Measurements from ENCODE around the gene ABCA2. TPM values are rescaled to one million over a fixed set of nuclear protein-coding genes. Genes with fewer than 3 reads are reported as not detected.

The ABCA2 gene
- total RNA-seq, 2 donors from 2014 or later, result 28.7 to 29.6 TPM

- ATAC-seq, result no peak
- no peak for TF ChIP-seq POLR2A (IDR thresholded peaks at IDR 0.05)
- TF ChIP-seq, protein P1, sequence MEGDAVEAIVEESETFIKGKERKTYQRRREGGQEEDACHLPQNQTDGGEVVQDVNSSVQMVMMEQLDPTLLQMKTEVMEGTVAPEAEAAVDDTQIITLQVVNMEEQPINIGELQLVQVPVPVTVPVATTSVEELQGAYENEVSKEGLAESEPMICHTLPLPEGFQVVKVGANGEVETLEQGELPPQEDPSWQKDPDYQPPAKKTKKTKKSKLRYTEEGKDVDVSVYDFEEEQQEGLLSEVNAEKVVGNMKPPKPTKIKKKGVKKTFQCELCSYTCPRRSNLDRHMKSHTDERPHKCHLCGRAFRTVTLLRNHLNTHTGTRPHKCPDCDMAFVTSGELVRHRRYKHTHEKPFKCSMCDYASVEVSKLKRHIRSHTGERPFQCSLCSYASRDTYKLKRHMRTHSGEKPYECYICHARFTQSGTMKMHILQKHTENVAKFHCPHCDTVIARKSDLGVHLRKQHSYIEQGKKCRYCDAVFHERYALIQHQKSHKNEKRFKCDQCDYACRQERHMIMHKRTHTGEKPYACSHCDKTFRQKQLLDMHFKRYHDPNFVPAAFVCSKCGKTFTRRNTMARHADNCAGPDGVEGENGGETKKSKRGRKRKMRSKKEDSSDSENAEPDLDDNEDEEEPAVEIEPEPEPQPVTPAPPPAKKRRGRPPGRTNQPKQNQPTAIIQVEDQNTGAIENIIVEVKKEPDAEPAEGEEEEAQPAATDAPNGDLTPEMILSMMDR (IDR thresholded peaks at IDR 0.05), result no peak
- intact Hi-C loops (cut with DNase I), result no loop called here
- Histone ChIP-seq H3K36me3 (replicated peaks in 1 of 2; ENCODE audit: insufficient read depth in 1 of 2, low read depth in 2 of 2) (peaks cover 0 to 2% of the 10 kb centered on the region in 2 donors), H3K4me1 (no peaks in the 10 kb centered on the region), H3K27me3 (no peaks in the 10 kb centered on the region), H3K27ac (no peak overlapping the region), H3K9me3 (no peaks in the 10 kb centered on the region), H3K4me3 (no peak overlapping the region)
- DNase-seq, result no peak
- WGBS, 2 donors, result 90% methylated on average over 10 of the region's 16 CpGs; no CpG with 5 or more reads in 1 of the 2 donors
Measured at GRCh38 chr9:137016436-137016835, 11.6 kb downstream of the ABCA2 start.

GRCh38 chr9:137015976-137016375 lies 12.1 kb downstream of the ABCA2 start:
- H3K27ac ChIP-seq, result no peak overlapping the region
- ATAC-seq, result no peak
- H3K4me1 ChIP-seq, result no peaks in the 10 kb centered on the region
- intact Hi-C loops (cut with DNase I), result no loop called here
- 94 to 98% methylated on average over 14 to 19 of the region's 21 CpGs for WGBS, 2 donors
- TF ChIP-seq, protein P1 (IDR thresholded peaks at IDR 0.05), result no peak
- no peak for TF ChIP-seq POLR2A (IDR thresholded peaks at IDR 0.05)
- no peak for DNase-seq
- H3K36me3 ChIP-seq (replicated peaks in 1 of 2; ENCODE audit: insufficient read depth in 1 of 2, low read depth in 2 of 2), result peaks cover 0 to 5% of the 10 kb centered on the region in 2 donors
- H3K27me3 ChIP-seq, result no peaks in the 10 kb centered on the region
- no peak overlapping the region for H3K4me3 ChIP-seq
- no peaks in the 10 kb centered on the region for H3K9me3 ChIP-seq

DNA sequence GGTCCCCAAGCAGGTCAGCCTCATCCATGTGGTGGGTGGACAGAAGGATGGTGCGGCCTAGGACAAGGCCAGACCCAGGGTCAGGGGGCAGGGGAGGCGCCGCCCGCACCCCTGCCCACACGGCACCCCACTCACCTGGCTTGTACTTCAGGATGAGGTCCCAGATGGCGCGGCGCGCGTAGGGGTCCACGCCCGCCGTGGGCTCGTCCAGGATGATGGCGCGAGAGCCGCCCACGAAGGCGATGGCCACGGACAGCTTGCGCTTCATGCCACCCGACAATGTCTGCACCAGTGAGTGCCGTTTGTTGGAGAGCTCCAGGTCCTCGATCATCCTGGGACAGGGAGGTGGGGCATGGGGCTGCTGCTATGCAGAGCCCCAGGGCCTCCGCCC lies 12.5 kb downstream of the ABCA2 start:
- Histone ChIP-seq H3K27me3 (no peaks in the 10 kb centered on the region), H3K27ac (no peak overlapping the region), H3K4me3 (no peak overlapping the region), H3K36me3 (replicated peaks in 1 of 2; ENCODE audit: insufficient read depth in 1 of 2, low read depth in 2 of 2) (peaks cover 0 to 5% of the 10 kb centered on the region in 2 donors), H3K9me3 (no peaks in the 10 kb centered on the region), H3K4me1 (no peaks in the 10 kb centered on the region)
- WGBS, 2 donors, result 98 to 99% methylated on average over 8 to 20 of the region's 25 CpGs
- DNase-seq, result no peak
- ATAC-seq, result no peak
- intact Hi-C loops (cut with DNase I), result no loop called here
- TF ChIP-seq POLR2A (IDR thresholded peaks at IDR 0.05), result no peak
- TF ChIP-seq, protein P1 (IDR thresholded peaks at IDR 0.05), result no peak

- Histone ChIP-seq H3K36me3 (replicated peaks in 1 of 2; ENCODE audit: insufficient read depth in 1 of 2, low read depth in 2 of 2) (peaks cover 0 to 5% of the 10 kb centered on the region in 2 donors), H3K27ac (no peak overlapping the region), H3K4me3 (no peak overlapping the region), H3K9me3 (no peaks in the 10 kb centered on the region), H3K4me1 (no peaks in the 10 kb centered on the region), H3K27me3 (no peaks in the 10 kb centered on the region)
- 96 to 97% methylated on average over 24 to 33 of the region's 36 CpGs for WGBS, 2 donors
- intact Hi-C loops (cut with DNase I), result no loop called here
- TF ChIP-seq, protein P1 (IDR thresholded peaks at IDR 0.05), result no peak
- no peak for TF ChIP-seq POLR2A (IDR thresholded peaks at IDR 0.05)
- no peak for DNase-seq
- no peak for ATAC-seq
Measured at GRCh38 chr9:137014776-137015539, 13.1 kb downstream of the ABCA2 start.

- Histone ChIP-seq H3K36me3 (replicated peaks in 1 of 2; ENCODE audit: insufficient read depth in 1 of 2, low read depth in 2 of 2) (peaks cover 0 to 5% of the 10 kb centered on the region in 2 donors), H3K4me3 (no peak overlapping the region), H3K9me3 (no peaks in the 10 kb centered on the region), H3K4me1 (no peaks in the 10 kb centered on the region), H3K27ac (no peak overlapping the region), H3K27me3 (no peaks in the 10 kb centered on the region)
- TF ChIP-seq POLR2A (IDR thresholded peaks at IDR 0.05), result no peak
- TF ChIP-seq, protein P1 (IDR thresholded peaks at IDR 0.05), result no peak
- intact Hi-C loops (cut with DNase I), result no loop called here
- DNase-seq, result no peak
- WGBS, 2 donors, result 88 to 90% methylated on average over 9 to 20 of the region's 23 CpGs
- no peak for ATAC-seq
Measured at GRCh38 chr9:137014166-137014565, 13.9 kb downstream of the ABCA2 start.
